SH-SY5Y (cell line): Measurements from ENCODE around the gene CHST9.

Experiments
- GATA2 ChIP-seq: IDR thresholded peaks from 2 replicates; pipeline ENCODE4 v1.6.1; 2011; ENCODE audit warnings: mild to moderate bottlenecking, low read depth, low read length
- GATA3 ChIP-seq: IDR thresholded peaks from 2 replicates; pipeline ENCODE4 v1.6.1; 2011; ENCODE audit warnings: low read depth, mild to moderate bottlenecking, low read length, moderate library complexity

GRCh38 chr18:26888259-26888658 is 296.8 kb downstream of the CHST9 start:
- TF ChIP-seq GATA2 (no peak), GATA3 (no peak)
